HG03103 (cell line): ENCODE results near the gene SLC10A3.

Experiments used
- ATAC-seq: cut with Tn5 transposase; IDR thresholded peaks from one replicate; pipeline ENCODE4 v1.9.1; 2021; ENCODE audit warnings: low read depth; ENCODE audit not compliant: unreplicated experiment

Gene SLC10A3

GRCh38 chrX:154467556-154467955 lies 22.9 kb downstream of the SLC10A3 start:
- ATAC-seq, result no peak

- ATAC-seq, result no peak
These were observed 23.5 kb downstream of the SLC10A3 start for GRCh38 chrX:154466907-154467306.

GRCh38 chrX:154466036-154466435 lies 24.4 kb downstream of the SLC10A3 start:
- no peak for ATAC-seq

- ATAC-seq, result no peak
These were observed 24.8 kb downstream of the SLC10A3 start for GRCh38 chrX:154465601-154466000.

GRCh38 chrX:154464806-154465365 lies 25.5 kb downstream of the SLC10A3 start:
- no peak for ATAC-seq

- no peak for ATAC-seq
These were observed 26.7 kb downstream of the SLC10A3 start for GRCh38 chrX:154463611-154464220.

- no peak for ATAC-seq
These were observed 28.0 kb downstream of the SLC10A3 start for GRCh38 chrX:154462396-154462795.

GRCh38 chrX:154460326-154460725 lies 30.1 kb downstream of the SLC10A3 start:
- no peak for ATAC-seq

GRCh38 chrX:154459832-154460231 lies 30.6 kb downstream of the SLC10A3 start:
- ATAC-seq, result no peak

GRCh38 chrX:154458954-154459778 lies 31.3 kb downstream of the SLC10A3 start:
- no peak for ATAC-seq

- ATAC-seq, result peak; percentile 49
These were observed 32.1 kb downstream of the SLC10A3 start, which contains the start of gene PLXNA3 for GRCh38 chrX:154458116-154458953. Gene PLXNA3, plus strand, starts transcription at chrX:154458281. Its CDS starts 1,903 bp downstream, at chrX:154460184.

- peak; percentile 40 for ATAC-seq
These were observed 32.8 kb downstream of the SLC10A3 start for GRCh38 chrX:154457491-154458115.

GRCh38 chrX:154452823-154453222 lies 37.6 kb downstream of the SLC10A3 start:
- no peak for ATAC-seq

- ATAC-seq, result no peak
These were observed 40.1 kb downstream of the SLC10A3 start for GRCh38 chrX:154450312-154450711.

- no peak for ATAC-seq
These were observed 40.8 kb downstream of the SLC10A3 start for GRCh38 chrX:154449618-154450017.

GRCh38 chrX:154448484-154448883 lies 41.9 kb downstream of the SLC10A3 start:
- no peak for ATAC-seq

- no peak for ATAC-seq
These were observed 44.0 kb downstream of the SLC10A3 start for GRCh38 chrX:154446430-154446829.

GRCh38 chrX:154445776-154446175 lies 44.7 kb downstream of the SLC10A3 start:
- ATAC-seq, result no peak

- no peak for ATAC-seq
These were observed 45.6 kb downstream of the SLC10A3 start for GRCh38 chrX:154444755-154445246.
